Fibroblast of lung (primary cell): ENCODE data around the gene ZCCHC7. TPM values are rescaled to one million over a fixed set of nuclear protein-coding genes. Genes with fewer than 3 reads are reported as not detected.
"Not testable (repeated sequence)": the region's sequence is repeated elsewhere in the genome, so short reads cannot be mapped to it uniquely, and the experiment has no call there.

Source experiments
- DNase-seq, 2 donors: peaks; one replicate each; pipeline versions ENCODE4 v3.0.0 to v3.0.0-alpha.2; 2010; ENCODE audit warnings: low read depth in 2 of 2
- H2AFZ ChIP-seq: 2 replicates; pipeline ENCODE4 v1.5.1; 2012; ENCODE audit warnings: low read length, control low read depth, inconsistent platforms
- H3K27ac ChIP-seq: 2 replicates; pipeline ENCODE4 v1.5.1; 2011; ENCODE audit warnings: low read length, control low read depth; ENCODE audit not compliant: insufficient read depth
- H3K27me3 ChIP-seq: 2 replicates; pipeline ENCODE4 v1.5.1; 2011; ENCODE audit warnings: mild to moderate bottlenecking, low read length; ENCODE audit not compliant: control insufficient read depth, insufficient read depth
- H3K36me3 ChIP-seq: 2 replicates; pipeline ENCODE4 v1.5.1; 2011; ENCODE audit warnings: low read length; ENCODE audit not compliant: control insufficient read depth, insufficient read depth
- H3K4me1 ChIP-seq: 2 replicates; pipeline ENCODE4 v1.5.1; 2011; ENCODE audit warnings: low read length; ENCODE audit not compliant: control insufficient read depth, insufficient read depth; ENCODE audit errors: extremely low read depth
- H3K4me2 ChIP-seq: 2 replicates; pipeline ENCODE4 v1.5.1; 2011; ENCODE audit warnings: low read length, control low read depth; ENCODE audit not compliant: insufficient read depth; ENCODE audit errors: extremely low read depth
- H3K4me3 ChIP-seq, 4 experiments: fragments of 200-600 bp in 1 of 4; sonication (generic) in 1 of 4; replicated peaks in 1 of 4; 2 replicates each; pipeline ENCODE4 v1.5.1; 2011 to 2016; ENCODE audit warnings: low read length in 4 of 4, low read depth in 3 of 4, mild to moderate bottlenecking in 3 of 4, control low read depth in 2 of 4, inconsistent platforms in 1 of 4, mixed read lengths in 1 of 4; ENCODE audit not compliant: insufficient read depth in 1 of 4; ENCODE audit errors: control extremely low read depth in 1 of 4
- H3K79me2 ChIP-seq: 2 replicates; pipeline ENCODE4 v1.5.1; 2012; ENCODE audit warnings: mild to moderate bottlenecking, low read length, inconsistent platforms; ENCODE audit not compliant: control insufficient read depth, insufficient read depth
- H3K9ac ChIP-seq: 2 replicates; pipeline ENCODE4 v1.5.1; 2011; ENCODE audit warnings: mild to moderate bottlenecking, low read length, control low read depth; ENCODE audit not compliant: insufficient read depth
- H3K9me3 ChIP-seq: 2 replicates; pipeline ENCODE4 v1.5.1; 2012; ENCODE audit warnings: low read depth, low read length; ENCODE audit not compliant: control insufficient read depth, insufficient read depth
- H4K20me1 ChIP-seq: 2 replicates; pipeline ENCODE4 v1.5.1; 2011; ENCODE audit warnings: low read length; ENCODE audit not compliant: control insufficient read depth, insufficient read depth; ENCODE audit errors: extremely low read depth
- CTCF ChIP-seq, 2 donors: IDR thresholded peaks in 1 of 2; conservative IDR thresholded peaks in 1 of 2; 1 replicate in 1 of 2; 2 replicates in 1 of 2; pipeline ENCODE4 v1.5.1; 2011 to 2012; ENCODE audit warnings: low read length in 2 of 2, control low read depth in 1 of 2, inconsistent platforms in 1 of 2, low read depth in 1 of 2, mild to moderate bottlenecking in 1 of 2
- EZH2 ChIP-seq: IDR thresholded peaks from 2 replicates; pipeline ENCODE4 v1.5.1; 2012; ENCODE audit warnings: low read length, control low read depth, mild to moderate bottlenecking; ENCODE audit errors: missing control alignments
- polyA plus RNA-seq, 2 donors: library from polyadenylated mRNA; depleted of rRNA in 1 of 2; stranded (reverse) in 1 of 2; unstranded in 1 of 2; fragments of >200 nt; gene quantifications; 2 replicates each; pipeline ENCODE4 v1.2.1, GENCODE V29; 2011 to 2012; ENCODE audit warnings: missing spikeins in 1 of 2
- total RNA-seq: library from RNA; depleted of rRNA; stranded (reverse); fragments of >200 nt; gene quantifications from 2 replicates; pipeline ENCODE4 v1.2.1, GENCODE V29; 2014

ZCCHC7 gene
- total and polyA plus RNA-seq, 2 donors (not counting 1 experiment from before 2014, with no cell fraction given) = 15.0 to 23.8 TPM

- H3K9ac ChIP-seq = no peak overlapping the region
- no peaks in the 10 kb centered on the region for H3K4me1 ChIP-seq
- no peaks in the 10 kb centered on the region for H4K20me1 ChIP-seq
- H3K27ac ChIP-seq = no peak overlapping the region
- H3K4me3 ChIP-seq = no peak overlapping the region
- H3K9me3 ChIP-seq = no peaks in the 10 kb centered on the region
- no peak overlapping the region for H3K4me2 ChIP-seq
- no peaks in the 10 kb centered on the region for H3K79me2 ChIP-seq
- TF ChIP-seq EZH2 (no peak), CTCF (conservative IDR thresholded peaks at IDR 0.05 in 1 of 2, IDR thresholded peaks at IDR 0.05 in 1 of 2; ENCODE audit: low read depth in 1 of 2, low read length in 2 of 2) (no peak)
- DNase-seq = peak in 1 of 2 donors; percentile 27
- H3K27me3 ChIP-seq = no peaks in the 10 kb centered on the region
- peaks cover 2% of the 10 kb centered on the region for H3K36me3 ChIP-seq
- H2AFZ ChIP-seq = no peak overlapping the region
Observed at GRCh38 chr9:37156781-37157356, 36.5 kb downstream of the ZCCHC7 start.

DNA sequence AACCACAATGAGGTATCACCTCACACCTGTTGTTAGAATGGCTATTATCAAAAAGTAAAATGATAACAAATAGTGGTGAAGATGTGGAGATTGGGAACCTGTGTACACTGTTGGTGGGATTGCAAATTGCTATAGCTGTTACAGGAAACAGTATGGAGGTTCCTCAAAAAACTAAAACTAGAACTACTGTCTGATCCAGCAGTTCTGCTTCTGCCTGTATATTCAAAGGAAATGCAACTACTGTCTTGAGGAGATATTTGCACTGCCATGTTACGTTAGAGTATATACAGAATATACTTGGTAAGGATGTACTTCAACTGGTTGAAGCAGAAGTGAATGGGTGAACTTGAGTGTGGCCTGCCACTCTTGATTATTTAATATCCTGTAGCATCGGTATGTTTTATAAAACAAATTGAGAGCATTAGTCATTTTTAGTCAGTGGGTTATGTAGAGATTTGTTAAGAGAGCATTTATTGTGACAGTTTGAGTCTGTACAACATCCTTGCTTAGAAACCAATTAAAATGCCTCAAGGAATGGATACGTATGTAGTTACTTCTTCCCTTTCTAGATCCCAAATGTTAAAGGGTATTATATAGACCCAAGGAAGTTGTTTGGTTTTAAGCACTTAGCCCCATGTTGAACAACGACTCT is 37.5 kb downstream of the ZCCHC7 start:
- H4K20me1 ChIP-seq = no peaks in the 10 kb centered on the region
- TF ChIP-seq EZH2 (no peak), CTCF (conservative IDR thresholded peaks at IDR 0.05 in 1 of 2, IDR thresholded peaks at IDR 0.05 in 1 of 2; ENCODE audit: low read depth in 1 of 2, low read length in 2 of 2) (no peak)
- no peak overlapping the region for H3K4me2 ChIP-seq
- H3K27me3 ChIP-seq = no peaks in the 10 kb centered on the region
- H3K4me3 ChIP-seq = no peak overlapping the region
- H2AFZ ChIP-seq = no peak overlapping the region
- DNase-seq = no peak
- no peaks in the 10 kb centered on the region for H3K79me2 ChIP-seq
- no peak overlapping the region for H3K9ac ChIP-seq
- no peaks in the 10 kb centered on the region for H3K4me1 ChIP-seq
- H3K9me3 ChIP-seq = no peaks in the 10 kb centered on the region
- peaks cover 2% of the 10 kb centered on the region for H3K36me3 ChIP-seq
- no peak overlapping the region for H3K27ac ChIP-seq

- TF ChIP-seq CTCF (conservative IDR thresholded peaks at IDR 0.05 in 1 of 2, IDR thresholded peaks at IDR 0.05 in 1 of 2; ENCODE audit: low read depth in 1 of 2, low read length in 2 of 2) (no peak), EZH2 (no peak)
- Histone ChIP-seq H3K4me2 (no peak overlapping the region), H2AFZ (no peak overlapping the region), H3K27ac (no peak overlapping the region), H3K9me3 (no peaks in the 10 kb centered on the region), H3K79me2 (no peaks in the 10 kb centered on the region), H3K27me3 (no peaks in the 10 kb centered on the region), H3K4me1 (no peaks in the 10 kb centered on the region), H4K20me1 (no peaks in the 10 kb centered on the region), H3K36me3 (peaks cover 4% of the 10 kb centered on the region), H3K9ac (no peak overlapping the region), H3K4me3 (no peak overlapping the region)
- DNase-seq = no peak
Observed at GRCh38 chr9:37163299-37163698, 42.9 kb downstream of the ZCCHC7 start.

DNA sequence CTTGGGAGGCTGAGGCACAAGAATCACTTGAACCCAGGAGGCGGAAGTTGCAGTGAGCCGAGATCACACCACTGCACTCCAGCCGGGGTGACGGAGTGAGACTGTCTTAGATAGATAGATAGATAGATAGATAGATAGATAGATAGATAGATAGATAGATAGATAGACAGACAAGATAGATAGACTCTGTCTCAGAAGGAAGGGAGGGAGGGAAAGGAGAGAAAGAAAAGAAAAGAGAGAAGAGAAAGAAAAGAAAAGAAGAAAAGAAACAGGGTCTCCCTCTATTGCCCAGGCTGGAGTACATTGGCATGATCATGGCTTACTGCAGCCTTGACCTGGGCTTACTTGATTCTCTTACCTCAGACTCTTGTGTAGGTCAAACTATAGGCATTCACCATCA is 44.0 kb downstream of the ZCCHC7 start:
- not testable (repeated sequence) for H3K27ac ChIP-seq, H3K9ac ChIP-seq, H3K36me3 ChIP-seq, H3K4me1 ChIP-seq, H3K27me3 ChIP-seq, DNase-seq, H3K4me2 ChIP-seq, H3K79me2 ChIP-seq, H3K4me3 ChIP-seq, H2AFZ ChIP-seq, H3K9me3 ChIP-seq, H4K20me1 ChIP-seq
